HG03095 (cell line): ENCODE data around the gene ROBO1.

Experiments used
- ATAC-seq: cut with Tn5 transposase; IDR thresholded peaks from one replicate; pipeline ENCODE4 v1.9.1; 2021; ENCODE audit warnings: moderate library complexity; ENCODE audit not compliant: unreplicated experiment

The ROBO1 gene

DNA sequence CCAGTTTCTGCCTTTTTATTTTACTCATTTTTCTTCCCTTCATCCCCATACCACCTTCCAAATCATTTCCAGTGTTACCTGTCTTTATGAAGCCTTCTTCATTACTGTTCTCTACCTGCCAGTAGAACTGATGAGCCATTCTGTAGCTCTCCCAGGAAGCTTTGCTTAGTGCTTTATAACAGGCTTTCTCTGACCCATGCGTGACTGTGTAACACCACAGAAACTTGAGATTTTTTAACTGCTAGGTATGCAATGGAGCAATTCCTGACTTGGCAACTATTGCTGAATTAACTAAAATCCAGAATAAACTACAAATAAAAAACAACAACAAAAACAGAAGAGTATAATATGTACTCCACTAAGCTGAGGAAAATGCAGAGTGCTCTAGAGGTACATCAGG, 289.2 kb downstream of the ROBO1 start:
- ATAC-seq: no peak

- no peak for ATAC-seq
Measured at GRCh38 chr3:79477242-79477641, 290.6 kb downstream of the ROBO1 start.

- no peak for ATAC-seq
Measured at GRCh38 chr3:79473993-79474392, 293.8 kb downstream of the ROBO1 start.

DNA sequence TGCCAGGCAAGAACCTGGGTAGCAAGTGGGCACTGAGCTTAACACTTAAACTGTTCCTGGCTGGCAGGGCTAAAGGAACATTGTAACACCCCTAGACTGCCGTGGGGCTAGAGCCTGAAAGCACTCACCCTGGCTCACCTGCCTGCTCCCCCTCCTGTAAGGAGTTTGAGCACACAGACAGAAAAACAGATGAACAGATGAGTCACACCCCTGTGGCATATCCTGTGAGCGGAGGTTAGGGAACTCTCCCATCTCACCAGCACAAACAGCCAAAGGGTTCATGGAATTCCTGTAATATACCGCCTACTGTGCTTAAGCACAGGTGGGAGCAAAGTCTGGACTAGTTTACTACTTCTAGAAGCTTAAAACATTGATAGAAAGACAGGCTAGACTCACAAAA, 300.1 kb downstream of the ROBO1 start:
- no peak for ATAC-seq

DNA sequence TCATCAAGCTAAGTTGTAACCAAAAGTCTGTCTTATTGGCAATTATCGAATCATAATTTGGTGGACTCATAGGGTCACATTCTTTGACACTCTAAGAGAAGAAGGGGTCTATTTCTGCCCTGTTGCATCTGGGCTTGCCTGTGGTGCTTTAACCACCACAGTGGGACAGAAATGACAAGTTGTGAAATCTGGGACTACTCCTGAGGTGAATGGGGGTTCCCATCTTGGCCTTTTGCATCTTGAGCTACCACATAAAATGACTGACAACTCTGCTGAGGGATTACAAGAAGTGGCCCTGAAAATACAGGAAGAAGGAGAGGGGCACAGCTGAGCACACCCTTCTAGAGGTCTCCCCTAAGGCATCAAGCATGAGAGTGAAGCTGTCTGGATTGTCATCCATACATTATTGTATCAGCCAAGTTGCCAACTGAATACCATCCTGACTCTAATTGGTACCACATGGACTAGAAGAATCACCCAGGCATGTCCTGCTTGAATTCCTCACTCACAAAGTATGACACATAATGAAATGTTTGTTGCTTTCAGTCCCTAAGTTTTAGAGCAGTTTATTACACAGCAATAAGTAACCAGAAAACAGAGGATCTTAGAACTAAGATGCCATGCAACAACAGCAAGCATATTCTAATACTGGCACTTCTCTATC, 306.5 kb downstream of the ROBO1 start:
- ATAC-seq: no peak

DNA sequence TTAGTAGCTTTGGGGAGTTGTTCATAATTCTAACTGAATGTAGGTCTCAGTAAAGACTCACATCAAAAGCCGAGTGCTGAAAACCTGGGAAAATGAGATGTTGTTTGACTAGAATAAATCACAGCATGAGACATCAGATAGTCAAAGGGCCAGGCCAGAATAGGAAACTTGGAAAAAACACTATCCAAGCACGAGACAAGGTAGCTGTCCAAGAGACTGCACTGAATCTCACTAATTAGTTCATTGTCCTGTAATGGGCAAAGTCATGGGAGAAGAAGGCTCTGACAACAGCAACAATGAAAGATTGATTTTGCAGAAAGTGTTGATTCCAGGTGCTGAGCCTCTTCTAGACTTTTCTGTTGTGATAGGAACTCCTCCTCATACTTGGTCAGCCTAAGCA, 314.2 kb downstream of the ROBO1 start:
- no peak for ATAC-seq

- ATAC-seq: no peak
Measured at GRCh38 chr3:79436387-79436786, 331.4 kb downstream of the ROBO1 start.

GRCh38 chr3:79427081-79427480, 340.7 kb downstream of the ROBO1 start:
- no peak for ATAC-seq

- no peak for ATAC-seq
Measured at GRCh38 chr3:79424811-79425210, 343.0 kb downstream of the ROBO1 start.

DNA sequence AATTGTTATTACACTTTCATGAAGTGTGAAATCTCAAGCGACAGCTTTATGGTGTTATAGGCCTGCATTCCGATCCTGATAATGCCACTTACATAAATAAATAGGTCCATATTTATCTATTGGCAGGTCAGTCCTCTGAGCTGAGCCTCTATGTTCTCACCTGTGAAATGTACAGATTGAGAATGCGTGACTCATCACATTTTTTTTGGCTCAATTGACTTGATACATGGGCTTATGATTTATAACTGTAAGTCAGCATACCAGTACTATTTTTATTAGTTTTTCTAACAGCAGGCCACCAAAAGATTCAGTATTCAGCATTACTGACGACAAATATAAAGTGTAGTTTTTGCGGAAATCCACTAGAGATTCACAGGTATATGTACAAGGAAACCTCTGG, 344.4 kb downstream of the ROBO1 start:
- ATAC-seq: no peak

- ATAC-seq: no peak
Measured at GRCh38 chr3:79421273-79421672, 346.5 kb downstream of the ROBO1 start.

DNA sequence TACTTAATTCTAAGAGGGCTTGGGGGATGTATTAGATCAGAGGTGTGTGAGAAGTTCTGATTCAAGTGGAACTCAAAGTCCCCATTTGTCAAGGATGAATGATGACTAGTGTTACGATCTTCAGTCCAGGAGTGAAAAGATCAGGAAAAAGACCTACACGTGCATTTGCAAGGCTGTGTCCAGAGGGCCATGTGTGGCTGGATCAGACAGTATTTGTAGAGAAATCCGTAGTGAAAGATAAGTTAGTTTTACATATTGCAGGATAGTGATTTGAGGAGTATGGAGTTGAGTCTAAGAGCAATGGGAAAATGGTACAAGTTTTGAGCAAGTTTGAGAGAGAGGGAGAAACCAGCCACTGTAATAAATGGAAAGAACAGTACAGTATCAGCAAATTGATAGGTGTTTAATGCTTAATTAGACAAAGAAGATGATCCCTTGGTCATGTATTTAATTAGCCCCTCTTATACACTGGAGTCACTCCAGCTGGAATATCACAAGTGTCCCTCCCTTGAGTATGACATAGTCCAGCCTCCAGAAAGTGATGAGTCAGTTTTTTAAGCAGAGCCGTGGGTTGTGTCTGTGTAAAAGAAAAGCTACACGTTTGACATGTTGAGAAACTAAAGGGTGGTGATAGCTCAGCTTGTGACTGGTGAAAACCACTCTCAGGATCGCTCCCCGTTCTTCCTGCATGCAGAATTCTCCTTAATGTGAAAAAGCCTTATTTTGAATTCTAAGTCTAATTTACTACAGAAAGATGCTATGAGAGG, 348.8 kb downstream of the ROBO1 start:
- no peak for ATAC-seq

GRCh38 chr3:79415356-79415755, 352.4 kb downstream of the ROBO1 start:
- no peak for ATAC-seq

- no peak for ATAC-seq
Measured at GRCh38 chr3:79414806-79415205, 353.0 kb downstream of the ROBO1 start.

- no peak for ATAC-seq
Measured at GRCh38 chr3:79414035-79414434, 353.8 kb downstream of the ROBO1 start.

DNA sequence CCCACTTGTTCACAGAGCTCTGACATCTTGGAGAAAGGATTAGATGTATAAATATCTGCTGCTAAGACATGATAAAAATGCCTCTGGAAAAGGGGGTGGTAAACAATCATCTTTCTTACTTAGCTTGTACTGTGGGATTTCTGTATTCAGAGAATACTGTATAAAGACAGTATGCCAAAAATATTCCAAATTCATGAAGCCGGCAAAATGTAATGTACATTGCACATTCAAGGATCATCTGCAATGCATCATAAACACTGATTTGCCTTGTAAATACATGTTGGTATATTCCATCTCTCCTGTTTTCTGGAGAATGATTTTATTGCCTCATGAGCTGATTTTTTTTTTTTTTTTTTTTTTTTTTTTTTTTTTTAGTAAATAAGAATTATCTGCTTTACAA, 355.3 kb downstream of the ROBO1 start:
- no peak for ATAC-seq

DNA sequence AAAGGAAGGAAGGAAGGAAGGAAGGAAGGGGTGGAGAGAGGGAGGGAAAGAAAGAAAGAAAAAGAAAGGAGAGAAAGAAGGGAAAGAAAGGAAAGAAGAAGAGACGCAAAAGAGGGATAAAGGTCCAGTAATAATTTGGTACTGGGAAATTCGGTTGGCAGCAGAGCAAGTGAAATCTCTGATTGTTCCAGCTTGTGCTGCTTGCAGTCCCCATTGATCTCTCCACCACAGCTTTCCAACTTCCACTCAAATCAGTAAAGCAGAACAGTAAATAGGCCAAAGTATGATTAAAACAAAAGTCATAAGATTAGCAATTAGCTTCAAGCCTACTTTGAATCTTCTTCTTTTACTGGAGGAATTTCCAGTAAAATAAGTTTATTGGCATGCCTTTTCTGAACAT, 357.2 kb downstream of the ROBO1 start:
- ATAC-seq: no peak

GRCh38 chr3:79410136-79410535, 357.7 kb downstream of the ROBO1 start:
- no peak for ATAC-seq

DNA sequence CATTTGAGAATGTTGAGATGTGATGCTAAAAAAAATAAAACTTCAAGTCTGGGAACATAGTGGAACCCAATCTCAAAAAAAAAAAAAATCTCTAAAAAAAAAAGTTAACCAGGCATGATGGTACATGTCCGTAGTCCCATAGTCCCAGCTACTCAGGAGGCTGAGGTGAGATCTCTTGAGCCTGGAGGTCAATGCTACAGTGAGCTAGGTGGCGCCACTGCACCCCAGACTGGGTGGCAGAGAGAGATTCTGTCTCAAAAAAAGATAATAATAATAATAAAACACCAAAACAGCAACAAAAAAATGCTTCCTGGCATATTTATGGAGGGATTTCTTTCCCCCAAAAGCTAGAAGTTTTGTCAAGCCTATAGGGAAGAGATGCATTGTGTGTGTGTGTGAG, 361.6 kb downstream of the ROBO1 start:
- ATAC-seq: no peak

DNA sequence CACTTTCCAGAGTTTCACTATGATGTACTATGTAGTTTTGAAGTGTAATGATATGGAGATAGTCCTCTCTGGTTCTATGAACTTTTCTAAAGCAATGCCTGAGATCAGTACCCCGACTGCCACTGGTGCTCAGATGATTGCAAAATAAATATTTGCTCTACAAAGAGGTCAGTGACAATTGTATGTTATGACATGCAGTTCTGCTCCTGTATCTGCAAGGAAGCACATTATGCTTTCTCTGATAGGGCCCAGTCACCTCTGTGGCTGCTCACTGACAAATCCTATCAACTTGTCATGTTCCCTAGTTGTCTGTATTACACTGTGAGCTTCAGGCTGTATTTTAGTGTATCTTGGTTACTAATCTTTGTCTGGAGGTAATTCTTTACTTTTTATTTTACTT, 362.6 kb downstream of the ROBO1 start:
- ATAC-seq: no peak

DNA sequence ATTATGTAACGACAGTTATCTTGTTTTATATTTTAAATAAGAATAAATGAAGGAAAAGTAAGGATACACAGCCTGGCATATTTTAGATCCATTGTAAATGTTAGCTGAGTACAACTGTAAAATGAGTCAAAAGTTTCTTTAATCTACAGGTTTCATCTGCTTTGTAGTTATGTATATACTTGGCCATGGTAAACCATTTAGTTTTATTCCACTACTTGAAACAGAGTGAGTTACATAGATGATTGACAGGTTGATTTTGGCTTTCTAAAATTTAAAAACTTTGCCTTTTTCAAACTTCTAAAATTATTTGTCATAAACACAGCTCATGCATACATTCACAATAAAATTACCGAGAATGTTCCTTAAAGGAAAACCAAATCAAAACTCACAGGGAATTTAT, 371.2 kb downstream of the ROBO1 start:
- ATAC-seq: no peak

GRCh38 chr3:79392479-79392878, 375.3 kb downstream of the ROBO1 start:
- no peak for ATAC-seq

DNA sequence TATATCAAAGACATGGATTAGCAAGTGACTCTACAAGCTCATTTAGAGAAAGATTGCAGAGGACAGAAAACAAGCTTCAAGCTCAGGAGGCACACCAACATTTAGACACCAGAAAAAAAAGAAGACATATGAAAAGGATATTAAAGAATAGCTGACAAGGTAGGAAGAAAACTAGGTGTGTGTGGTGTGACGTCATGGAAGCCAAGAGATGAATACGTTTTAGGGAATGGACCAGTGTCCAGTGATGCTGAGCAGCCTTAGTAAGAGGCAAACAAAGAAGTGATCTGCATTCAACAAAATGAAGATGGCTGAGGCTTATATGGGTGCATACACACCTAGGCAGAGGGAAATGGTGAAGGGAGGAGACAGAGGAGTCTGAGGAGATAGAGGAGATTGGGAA, 377.4 kb downstream of the ROBO1 start:
- ATAC-seq: no peak
